Panc1 (cell line): ENCODE measurements around the gene HOXC9. TPM values are rescaled to one million over a fixed set of nuclear protein-coding genes. Genes with fewer than 3 reads are reported as not detected.

Source experiments
- ATAC-seq: fragments of 200-7000 bp; cut with Tn5 transposase; 2 replicates; pipeline ENCODE4 v1.9.1; 2020; ENCODE audit warnings: mild to moderate bottlenecking, moderate library complexity
- BruUV-seq: library from RNA; stranded (reverse); fragments of 400-500 nt; replicated peaks from 2 replicates; lab custom pipeline; 2021; lab: Mats Ljungman, UMichigan
- CTCF ChIA-PET: fragments of 300-600 bp; sonication (Branson Sonifier 250); formaldehyde crosslinking; loops from one replicate; lab custom pipeline; 2022; ENCODE audit warnings: antibody characterized with exemption; lab: Charles Lee
- POLR2A ChIA-PET: fragments of 300-600 bp; sonication (Branson Sonifier 250); formaldehyde crosslinking; loops from one replicate; lab custom pipeline; 2022; ENCODE audit warnings: antibody characterized with exemption; lab: Charles Lee
- DNase-seq: peaks from one replicate; pipeline ENCODE4 v3.0.0-alpha.2; 2010; ENCODE audit warnings: low read depth, low spot score
- H3K27ac ChIP-seq: 2 replicates; pipeline ENCODE4 v1.5.1; 2011; ENCODE audit warnings: mild to moderate bottlenecking, low read length, inconsistent platforms
- H3K27me3 ChIP-seq: fragments of 200-500 bp; sonication (Bioruptor generic); 2 replicates; pipeline ENCODE4 v1.6.0; 2014; ENCODE audit warnings: low read length, inconsistent platforms; ENCODE audit not compliant: control insufficient read depth, insufficient read depth
- H3K36me3 ChIP-seq: fragments of 200-500 bp; sonication (Bioruptor generic); 2 replicates; pipeline ENCODE4 v1.5.1; 2014; ENCODE audit warnings: inconsistent platforms, mild to moderate bottlenecking, low read length, moderate library complexity; ENCODE audit not compliant: control insufficient read depth, insufficient read depth
- H3K4me1 ChIP-seq: 2 replicates; pipeline ENCODE4 v1.5.1; 2011; ENCODE audit warnings: inconsistent platforms, mild to moderate bottlenecking, low read length, moderate library complexity; ENCODE audit not compliant: control insufficient read depth, insufficient read depth
- H3K4me3 ChIP-seq, 2 experiments: 2 replicates each; pipeline ENCODE4 v1.5.1; 2011 to 2012; ENCODE audit warnings: low read depth in 2 of 2, low read length in 2 of 2, mild to moderate bottlenecking in 2 of 2, inconsistent platforms in 1 of 2, moderate library complexity in 1 of 2
- H3K9me3 ChIP-seq: fragments of 200-500 bp; sonication (Bioruptor generic); 2 replicates; pipeline ENCODE4 v1.5.1; 2014; ENCODE audit warnings: low read depth, mild to moderate bottlenecking, inconsistent platforms, low read length, moderate library complexity; ENCODE audit not compliant: control insufficient read depth, insufficient read depth
- POLR2AphosphoS5 ChIP-seq: IDR thresholded peaks from 2 replicates; pipeline ENCODE4 v1.6.1; 2012; ENCODE audit warnings: mild to moderate bottlenecking, low read depth, low read length, moderate library complexity
- SIN3A ChIP-seq: IDR thresholded peaks from 2 replicates; pipeline ENCODE4 v1.6.1; 2012; ENCODE audit warnings: low read depth, mild to moderate bottlenecking, low read length, moderate library complexity, borderline replicate concordance; ENCODE audit not compliant: insufficient read depth
- TCF7L2 ChIP-seq: IDR thresholded peaks from 2 replicates; pipeline ENCODE4 v1.6.1; 2011; ENCODE audit warnings: mild to moderate bottlenecking, low read depth, low read length, inconsistent platforms
- in situ Hi-C: cut with HindIII; loops from 2 replicates; pipeline ENCODE4 v1.10.0; 2016; ENCODE audit warnings: low sequenced_read_pairs, low pct_unique_long_range_greater_than_20kb
- intact Hi-C: fragments of 100-400 bp; cut with micrococcal nuclease; formaldehyde crosslinking; loops from one replicate; pipeline ENCODE4 v1.10.0; 2022; ENCODE audit not compliant: unreplicated experiment
- total RNA-seq: library from RNA; stranded (reverse); gene quantifications from one replicate; pipeline ENCODE4 v1.2.1, GENCODE V29; 2021; ENCODE audit not compliant: unreplicated experiment
- TF ChIP-seq, protein P1 (sequence below): fragments of 450-650 bp; IDR thresholded peaks from 2 replicates; pipeline ENCODE4 v1.5.1; 2017; ENCODE audit warnings: mild to moderate bottlenecking
- TF ChIP-seq, protein P2 (sequence below), 2 experiments: IDR thresholded peaks; 2 replicates each; pipeline ENCODE4 v1.6.1; 2011 to 2012; ENCODE audit warnings: low read depth in 2 of 2, control low read depth in 1 of 2, low read length in 1 of 2, mild to moderate bottlenecking in 1 of 2, moderate library complexity in 1 of 2; ENCODE audit not compliant: insufficient read depth in 1 of 2

The HOXC9 gene
- total RNA-seq, 1 experiment from 2014 or later: 37.2 TPM

DNA sequence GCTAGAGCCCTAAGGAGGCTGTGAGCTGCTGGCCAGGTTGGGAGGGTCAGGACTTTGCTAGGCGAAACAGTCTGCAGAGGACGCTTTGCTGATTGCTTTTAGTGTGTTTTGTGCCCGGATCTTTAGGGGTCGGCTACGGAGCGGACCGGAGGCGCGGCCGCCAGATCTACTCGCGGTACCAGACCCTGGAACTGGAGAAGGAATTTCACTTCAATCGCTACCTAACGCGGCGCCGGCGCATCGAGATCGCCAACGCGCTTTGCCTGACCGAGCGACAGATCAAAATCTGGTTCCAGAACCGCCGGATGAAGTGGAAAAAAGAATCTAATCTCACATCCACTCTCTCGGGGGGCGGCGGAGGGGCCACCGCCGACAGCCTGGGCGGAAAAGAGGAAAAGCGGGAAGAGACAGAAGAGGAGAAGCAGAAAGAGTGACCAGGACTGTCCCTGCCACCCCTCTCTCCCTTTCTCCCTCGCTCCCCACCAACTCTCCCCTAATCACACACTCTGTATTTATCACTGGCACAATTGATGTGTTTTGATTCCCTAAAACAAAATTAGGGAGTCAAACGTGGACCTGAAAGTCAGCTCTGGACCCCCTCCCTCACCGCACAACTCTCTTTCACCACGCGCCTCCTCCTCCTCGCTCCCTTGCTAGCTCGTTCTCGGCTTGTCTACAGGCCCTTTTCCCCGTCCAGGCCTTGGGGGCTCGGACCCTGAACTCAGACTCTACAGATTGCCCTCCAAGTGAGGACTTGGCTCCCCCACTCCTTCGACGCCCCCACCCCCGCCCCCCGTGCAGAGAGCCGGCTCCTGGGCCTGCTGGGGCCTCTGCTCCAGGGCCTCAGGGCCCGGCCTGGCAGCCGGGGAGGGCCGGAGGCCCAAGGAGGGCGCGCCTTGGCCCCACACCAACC lies 29.8 kb downstream of the HOXC9 start:
- no TSS peak for BruUV-seq
- ChIA-PET CTCF (no interaction called here), POLR2A (no interaction called here)
- TF ChIP-seq POLR2AphosphoS5 (0 out of 2 replicates have a peak, but pooled peaks have one; percentile 12), TCF7L2 (no peak)
- no peak for ATAC-seq
- Histone ChIP-seq H3K4me1 (peaks cover 95% of the 10 kb centered on the region), H3K36me3 (peaks cover 4% of the 10 kb centered on the region; the same call in 1 of the 2 replicates), H3K27me3 (no peaks in the 10 kb centered on the region), H3K27ac (peak overlapping the region; percentile 78), H3K4me3 (no peak overlapping the region), H3K9me3 (no peaks in the 10 kb centered on the region)
- in situ Hi-C loops: no loop called here
- intact Hi-C loops: no loop called here
- DNase-seq: no peak

DNA sequence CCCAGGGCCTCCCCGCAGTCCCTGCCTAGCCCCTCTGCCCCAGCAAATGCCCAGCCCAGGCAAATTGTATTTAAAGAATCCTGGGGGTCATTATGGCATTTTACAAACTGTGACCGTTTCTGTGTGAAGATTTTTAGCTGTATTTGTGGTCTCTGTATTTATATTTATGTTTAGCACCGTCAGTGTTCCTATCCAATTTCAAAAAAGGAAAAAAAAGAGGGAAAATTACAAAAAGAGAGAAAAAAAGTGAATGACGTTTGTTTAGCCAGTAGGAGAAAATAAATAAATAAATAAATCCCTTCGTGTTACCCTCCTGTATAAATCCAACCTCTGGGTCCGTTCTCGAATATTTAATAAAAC lies 30.5 kb downstream of the HOXC9 start:
- ChIA-PET POLR2A (no interaction called here), CTCF (no interaction called here)
- ATAC-seq (no peak), DNase-seq (no peak)
- in situ Hi-C loops (no loop called here), intact Hi-C loops (no loop called here)
- Histone ChIP-seq H3K4me1 (peaks cover 95% of the 10 kb centered on the region), H3K36me3 (peaks cover 4% of the 10 kb centered on the region; the same call in 1 of the 2 replicates), H3K4me3 (no peak overlapping the region), H3K27ac (peak overlapping the region; percentile 78; the same call in 1 of the 2 replicates), H3K27me3 (no peaks in the 10 kb centered on the region), H3K9me3 (no peaks in the 10 kb centered on the region)
- TF ChIP-seq, protein P1, sequence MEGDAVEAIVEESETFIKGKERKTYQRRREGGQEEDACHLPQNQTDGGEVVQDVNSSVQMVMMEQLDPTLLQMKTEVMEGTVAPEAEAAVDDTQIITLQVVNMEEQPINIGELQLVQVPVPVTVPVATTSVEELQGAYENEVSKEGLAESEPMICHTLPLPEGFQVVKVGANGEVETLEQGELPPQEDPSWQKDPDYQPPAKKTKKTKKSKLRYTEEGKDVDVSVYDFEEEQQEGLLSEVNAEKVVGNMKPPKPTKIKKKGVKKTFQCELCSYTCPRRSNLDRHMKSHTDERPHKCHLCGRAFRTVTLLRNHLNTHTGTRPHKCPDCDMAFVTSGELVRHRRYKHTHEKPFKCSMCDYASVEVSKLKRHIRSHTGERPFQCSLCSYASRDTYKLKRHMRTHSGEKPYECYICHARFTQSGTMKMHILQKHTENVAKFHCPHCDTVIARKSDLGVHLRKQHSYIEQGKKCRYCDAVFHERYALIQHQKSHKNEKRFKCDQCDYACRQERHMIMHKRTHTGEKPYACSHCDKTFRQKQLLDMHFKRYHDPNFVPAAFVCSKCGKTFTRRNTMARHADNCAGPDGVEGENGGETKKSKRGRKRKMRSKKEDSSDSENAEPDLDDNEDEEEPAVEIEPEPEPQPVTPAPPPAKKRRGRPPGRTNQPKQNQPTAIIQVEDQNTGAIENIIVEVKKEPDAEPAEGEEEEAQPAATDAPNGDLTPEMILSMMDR: no peak
- TF ChIP-seq POLR2AphosphoS5: no peak
- no peak for TF ChIP-seq SIN3A
- TF ChIP-seq, protein P2, sequence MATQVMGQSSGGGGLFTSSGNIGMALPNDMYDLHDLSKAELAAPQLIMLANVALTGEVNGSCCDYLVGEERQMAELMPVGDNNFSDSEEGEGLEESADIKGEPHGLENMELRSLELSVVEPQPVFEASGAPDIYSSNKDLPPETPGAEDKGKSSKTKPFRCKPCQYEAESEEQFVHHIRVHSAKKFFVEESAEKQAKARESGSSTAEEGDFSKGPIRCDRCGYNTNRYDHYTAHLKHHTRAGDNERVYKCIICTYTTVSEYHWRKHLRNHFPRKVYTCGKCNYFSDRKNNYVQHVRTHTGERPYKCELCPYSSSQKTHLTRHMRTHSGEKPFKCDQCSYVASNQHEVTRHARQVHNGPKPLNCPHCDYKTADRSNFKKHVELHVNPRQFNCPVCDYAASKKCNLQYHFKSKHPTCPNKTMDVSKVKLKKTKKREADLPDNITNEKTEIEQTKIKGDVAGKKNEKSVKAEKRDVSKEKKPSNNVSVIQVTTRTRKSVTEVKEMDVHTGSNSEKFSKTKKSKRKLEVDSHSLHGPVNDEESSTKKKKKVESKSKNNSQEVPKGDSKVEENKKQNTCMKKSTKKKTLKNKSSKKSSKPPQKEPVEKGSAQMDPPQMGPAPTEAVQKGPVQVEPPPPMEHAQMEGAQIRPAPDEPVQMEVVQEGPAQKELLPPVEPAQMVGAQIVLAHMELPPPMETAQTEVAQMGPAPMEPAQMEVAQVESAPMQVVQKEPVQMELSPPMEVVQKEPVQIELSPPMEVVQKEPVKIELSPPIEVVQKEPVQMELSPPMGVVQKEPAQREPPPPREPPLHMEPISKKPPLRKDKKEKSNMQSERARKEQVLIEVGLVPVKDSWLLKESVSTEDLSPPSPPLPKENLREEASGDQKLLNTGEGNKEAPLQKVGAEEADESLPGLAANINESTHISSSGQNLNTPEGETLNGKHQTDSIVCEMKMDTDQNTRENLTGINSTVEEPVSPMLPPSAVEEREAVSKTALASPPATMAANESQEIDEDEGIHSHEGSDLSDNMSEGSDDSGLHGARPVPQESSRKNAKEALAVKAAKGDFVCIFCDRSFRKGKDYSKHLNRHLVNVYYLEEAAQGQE (IDR thresholded peaks at IDR 0.05; ENCODE audit: insufficient read depth in 1 of 2, low read depth in 2 of 2, low read length in 1 of 2): no peak
- TF ChIP-seq TCF7L2: no peak
- BruUV-seq: no TSS peak
